ENCODE results near the gene ROBO3. TPM values are rescaled to one million over a fixed set of nuclear protein-coding genes. Genes with fewer than 3 reads are reported as not detected.

The ROBO3 gene
- total RNA-seq, 4 donors from 2014 or later, result 10.7 to 19.7 (median 16.7) TPM

GRCh38 chr11:124876818-124877630 lies 11.8 kb downstream of the ROBO3 start:
- TF ChIP-seq CTCF (IDR thresholded peaks at IDR 0.05; ENCODE audit: low read depth), result no peak

GRCh38 chr11:124877631-124877909 lies 12.3 kb downstream of the ROBO3 start:
- TF ChIP-seq CTCF (IDR thresholded peaks at IDR 0.05; ENCODE audit: low read depth), result no peak

- no peak for TF ChIP-seq CTCF (IDR thresholded peaks at IDR 0.05; ENCODE audit: low read depth)
These were observed 12.9 kb downstream of the ROBO3 start for GRCh38 chr11:124877910-124878758.

GRCh38 chr11:124878759-124879492 lies 13.7 kb downstream of the ROBO3 start:
- no peak for TF ChIP-seq CTCF (IDR thresholded peaks at IDR 0.05; ENCODE audit: low read depth)

GRCh38 chr11:124879493-124880289 lies 14.5 kb downstream of the ROBO3 start:
- TF ChIP-seq CTCF (IDR thresholded peaks at IDR 0.05; ENCODE audit: low read depth), result no peak

- TF ChIP-seq CTCF (IDR thresholded peaks at IDR 0.05; ENCODE audit: low read depth), result no peak
These were observed 15.0 kb downstream of the ROBO3 start for GRCh38 chr11:124880290-124880611.

Data from subcutaneous adipose tissue (tissue), 4 donors.